Activated CD4-positive, alpha-beta T cell treated with anti-CD3 and anti-CD28 coated beads for 24 hours (primary cell): ENCODE results near the gene ONECUT3.
"Not testable (repeated sequence)": the region's sequence is repeated elsewhere in the genome, so short reads cannot be mapped to it uniquely, and the experiment has no call there.

Experiments used
- DNase-seq, 2 donors: peaks; one replicate each; pipeline ENCODE4 v3.0.0-alpha.2; 2020; ENCODE audit warnings: low read depth in 2 of 2

ONECUT3 gene

GRCh38 chr19:1752757-1753728, at the start of gene ONECUT3:
Gene ONECUT3 (plus strand): TSS chr19:1753506. CDS start chr19:1753663, 157 bp downstream.
- no peak for DNase-seq

GRCh38 chr19:1704339-1704738, 49.0 kb upstream of the ONECUT3 start:
- DNase-seq, result no peak

- DNase-seq, result no peak
These were observed 47.9 kb upstream of the ONECUT3 start for GRCh38 chr19:1705367-1705766.

- not testable (repeated sequence) for DNase-seq
These were observed 46.7 kb upstream of the ONECUT3 start for GRCh38 chr19:1706646-1707045.

GRCh38 chr19:1707240-1707639, 46.1 kb upstream of the ONECUT3 start:
- no peak for DNase-seq

- no peak for DNase-seq
These were observed 40.1 kb upstream of the ONECUT3 start for GRCh38 chr19:1713170-1713569.

- no peak for DNase-seq
These were observed 37.8 kb upstream of the ONECUT3 start for GRCh38 chr19:1715540-1715939.

GRCh38 chr19:1717200-1717969, 35.9 kb upstream of the ONECUT3 start:
- no peak for DNase-seq

GRCh38 chr19:1717970-1718264, 35.4 kb upstream of the ONECUT3 start:
- no peak for DNase-seq

- no peak for DNase-seq
These were observed 34.6 kb upstream of the ONECUT3 start for GRCh38 chr19:1718420-1719291.

- DNase-seq, result no peak
These were observed 33.8 kb upstream of the ONECUT3 start for GRCh38 chr19:1719519-1719918.

GRCh38 chr19:1720237-1720636, 33.1 kb upstream of the ONECUT3 start:
- DNase-seq, result no peak

GRCh38 chr19:1725100-1726064, 27.9 kb upstream of the ONECUT3 start:
- DNase-seq, result peak in 1 of 2 donors; percentile 40

- DNase-seq, result no peak
These were observed 24.3 kb upstream of the ONECUT3 start for GRCh38 chr19:1728816-1729567.

- no peak for DNase-seq
These were observed 23.8 kb upstream of the ONECUT3 start for GRCh38 chr19:1729568-1729925.

- DNase-seq, result no peak
These were observed 23.1 kb upstream of the ONECUT3 start for GRCh38 chr19:1730157-1730556.

- no peak for DNase-seq
These were observed 18.9 kb upstream of the ONECUT3 start for GRCh38 chr19:1734321-1734966.

- no peak for DNase-seq
These were observed 17.0 kb upstream of the ONECUT3 start for GRCh38 chr19:1736280-1736679.

GRCh38 chr19:1736927-1737326, 16.4 kb upstream of the ONECUT3 start:
- DNase-seq, result no peak
